UCSD-AML1 (cell line): ENCODE data around the gene HMGCS2.
"Not testable (repeated sequence)": the region's sequence is repeated elsewhere in the genome, so short reads cannot be mapped to it uniquely, and the experiment has no call there.

Source experiments
- DNase-seq: peaks from one replicate; lab custom pipeline; 2025; ENCODE audit not compliant: unreplicated experiment; lab: John Stamatoyannopoulos, UW

HMGCS2 gene

DNA sequence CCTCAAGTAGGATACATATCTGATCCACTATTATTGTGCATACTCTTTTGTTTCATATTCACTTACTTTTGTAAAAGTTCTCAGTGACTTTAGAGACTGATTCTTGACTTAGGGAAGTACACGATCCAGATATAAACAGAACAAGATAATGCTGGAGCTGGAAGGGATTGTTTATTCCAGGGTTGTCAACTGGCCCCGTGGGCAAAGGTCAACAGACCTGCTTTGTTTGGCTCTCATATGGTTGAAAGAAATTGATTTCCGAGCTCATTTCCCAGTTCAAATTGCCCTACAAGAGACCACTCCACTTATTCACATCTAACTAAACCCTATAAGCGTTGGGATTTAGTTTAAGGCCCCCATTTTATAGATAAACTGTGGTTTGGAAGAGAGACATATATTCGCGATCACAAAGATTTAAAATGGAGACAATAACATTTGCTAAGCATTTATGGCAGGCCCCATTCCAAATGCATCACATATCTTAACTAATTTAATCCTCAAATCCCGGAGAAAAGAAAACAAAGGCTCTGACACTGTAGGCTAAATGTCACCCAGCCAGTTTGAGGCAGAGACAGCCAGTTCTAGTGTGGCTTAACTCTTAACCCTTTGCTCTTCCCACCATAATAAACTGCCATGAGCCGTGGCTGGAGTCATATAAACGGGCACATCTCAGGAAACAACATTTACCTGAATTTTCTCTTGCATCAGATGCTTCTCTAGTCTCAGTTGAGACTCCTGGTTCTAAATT is 21.9 kb upstream of the HMGCS2 start:
- no peak for DNase-seq

DNA sequence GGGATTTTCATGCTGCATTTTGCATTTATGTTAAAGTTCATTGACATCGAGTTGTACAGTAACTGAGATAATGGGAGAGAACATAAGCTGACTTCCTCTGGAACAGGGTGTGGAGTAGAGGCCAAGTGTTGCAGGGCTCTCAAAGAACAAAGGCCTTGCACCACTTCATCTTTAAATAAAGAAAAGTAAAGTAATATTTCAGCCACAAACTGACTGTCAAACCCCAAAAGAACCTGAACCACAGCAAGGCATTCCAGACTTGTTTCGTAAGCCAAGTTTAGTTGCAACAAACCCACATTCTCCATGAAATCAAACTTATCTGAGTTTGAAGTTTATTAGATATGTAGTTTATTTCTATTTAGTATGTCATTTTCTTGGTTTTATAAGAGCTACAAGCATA is 19.1 kb upstream of the HMGCS2 start:
- DNase-seq = no peak

DNA sequence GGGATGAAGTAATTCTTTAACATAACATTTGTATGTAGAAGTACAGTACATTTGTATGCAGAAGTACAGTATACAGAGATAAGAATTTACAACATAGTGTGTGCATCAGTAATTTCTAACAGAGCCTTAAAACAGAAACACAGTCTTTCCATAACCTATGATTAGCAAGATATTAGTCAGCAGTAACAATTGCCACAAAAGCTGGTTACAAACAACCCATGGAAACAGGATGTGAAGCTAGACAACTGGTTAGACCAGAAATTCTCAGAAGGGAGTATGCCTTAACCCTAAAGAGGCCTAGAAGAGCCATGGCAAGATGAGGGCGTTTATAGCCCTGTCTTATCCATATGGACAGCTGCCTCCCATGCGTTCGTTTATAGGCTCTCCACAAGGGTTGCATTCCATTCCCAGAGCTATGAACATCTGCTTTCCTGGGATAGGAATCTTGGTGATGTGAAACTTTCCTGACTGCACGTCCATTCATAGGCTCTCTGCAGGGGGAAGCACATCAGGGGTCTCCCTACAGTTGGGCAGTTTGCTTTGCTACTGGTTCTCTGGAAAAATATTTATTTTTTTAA is 17.9 kb upstream of the HMGCS2 start:
- DNase-seq = not testable (repeated sequence)

DNA sequence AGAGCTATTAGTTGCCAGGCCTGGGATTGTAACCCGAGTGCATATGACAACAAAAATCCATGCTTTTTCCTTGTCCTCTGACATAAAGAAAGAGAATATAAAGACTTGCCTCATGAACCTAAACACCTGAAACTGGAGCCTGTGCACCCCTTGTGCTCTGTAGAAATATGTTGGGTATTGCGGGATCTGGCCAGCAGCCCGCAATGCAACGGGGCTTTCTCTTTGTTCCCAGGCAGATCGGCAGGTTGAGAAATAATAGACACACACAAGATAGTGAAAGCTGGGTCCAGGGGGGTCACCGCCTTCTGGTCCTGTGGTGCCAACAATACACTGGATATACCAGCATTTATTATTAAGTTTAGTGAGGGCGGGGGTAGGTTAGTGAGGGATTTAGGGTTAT is 17.3 kb upstream of the HMGCS2 start:
- not testable (repeated sequence) for DNase-seq

DNA sequence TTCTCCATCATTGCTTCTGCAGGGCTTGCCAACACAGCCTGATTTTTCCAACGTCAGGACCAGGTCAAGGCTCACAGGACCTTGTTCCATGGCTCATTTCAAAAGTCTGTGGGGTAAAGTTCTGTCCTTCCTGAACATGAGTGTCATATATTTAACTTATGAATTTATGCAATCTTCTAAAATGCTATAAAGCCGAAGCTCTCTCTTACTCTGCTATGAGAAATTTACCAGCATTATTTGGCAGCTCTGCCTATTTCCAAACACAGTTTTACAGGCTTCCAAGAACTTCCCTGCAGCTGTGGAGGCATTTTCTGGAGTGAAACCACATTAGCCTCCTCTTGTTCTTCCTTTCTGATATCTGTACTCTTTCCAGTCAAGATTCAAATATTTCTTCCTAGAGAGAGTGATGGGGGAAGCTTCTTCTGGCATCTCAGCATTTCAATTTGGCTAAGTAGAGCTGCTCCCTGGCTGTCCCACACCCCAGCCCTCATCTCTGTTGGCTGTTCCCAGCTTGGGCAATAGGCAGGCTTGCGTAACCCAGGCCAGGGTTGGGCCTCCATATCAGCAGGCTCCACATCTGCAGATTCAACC is 15.6 kb upstream of the HMGCS2 start:
- no peak for DNase-seq

DNA sequence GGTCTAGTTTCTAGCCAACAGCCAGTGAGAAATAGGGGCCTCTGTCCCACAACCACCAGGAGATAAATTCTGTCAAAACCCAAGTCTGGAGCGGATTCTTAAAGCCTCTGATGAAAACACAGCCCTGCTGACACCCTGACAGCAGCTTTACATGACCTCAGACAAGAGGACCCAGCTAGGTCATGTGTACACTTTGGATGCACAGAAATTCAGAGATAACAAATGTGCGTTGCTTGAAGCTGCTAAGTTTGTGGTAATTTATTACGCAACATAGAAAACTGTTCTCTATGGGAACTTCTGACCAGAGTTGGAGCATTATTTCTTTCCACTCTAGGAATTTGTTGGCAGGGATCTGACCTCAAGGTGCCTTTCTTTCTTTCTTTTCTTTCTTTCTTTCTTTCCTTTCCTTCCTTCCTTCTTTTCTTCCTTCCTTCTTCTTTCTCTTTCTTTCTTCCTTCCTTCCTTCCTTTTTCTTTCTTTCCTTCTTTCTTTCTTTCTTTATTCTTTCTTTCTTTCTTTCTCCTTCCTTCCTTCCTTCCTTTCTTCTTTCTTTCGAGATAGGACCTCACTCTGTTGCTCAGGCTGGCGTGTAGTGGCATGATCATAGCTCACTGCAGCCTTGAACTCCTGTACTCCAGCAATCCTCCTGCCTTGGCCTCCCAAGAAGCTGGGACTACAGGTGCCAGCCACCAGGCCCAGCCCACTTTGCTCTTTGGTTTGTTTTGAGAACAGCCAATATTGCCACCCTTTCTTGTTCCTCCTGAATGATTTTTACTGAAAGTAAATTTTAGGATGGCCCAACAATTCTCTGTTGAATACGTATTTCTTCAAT is 14.9 kb upstream of the HMGCS2 start:
- no peak for DNase-seq

DNA sequence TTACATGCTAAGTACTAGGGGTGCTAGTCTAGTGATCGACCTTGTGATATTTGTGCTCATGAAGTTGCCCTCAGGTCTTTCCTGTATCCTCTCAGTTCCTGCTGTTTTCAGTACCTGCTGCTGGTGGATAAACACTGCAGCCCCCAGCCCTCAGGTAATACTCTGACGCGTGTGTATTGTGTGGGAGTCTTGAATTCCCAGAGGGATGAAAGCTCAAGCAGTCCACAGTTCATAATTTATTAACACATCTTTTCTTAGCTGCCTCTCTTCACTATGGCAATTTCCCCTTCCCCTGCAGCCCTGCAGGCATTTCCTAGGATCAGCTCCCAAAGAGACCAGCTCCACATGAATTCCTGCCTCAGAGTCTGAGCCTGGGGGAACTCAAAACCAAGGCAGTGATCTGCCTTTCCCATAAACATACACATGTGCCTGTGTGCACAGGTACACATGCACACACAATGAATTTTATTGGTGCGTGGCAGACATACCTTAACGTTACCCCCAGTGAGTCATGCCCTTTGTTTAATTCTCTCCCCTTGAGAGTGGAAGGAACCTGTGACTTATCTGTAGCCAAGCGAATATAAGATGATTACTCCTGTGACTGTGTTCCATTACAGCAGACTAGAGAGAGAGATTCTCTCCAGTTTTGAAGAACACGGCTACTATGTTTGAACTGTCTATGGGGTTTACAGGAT is 14.1 kb upstream of the HMGCS2 start:
- DNase-seq = no peak

DNA sequence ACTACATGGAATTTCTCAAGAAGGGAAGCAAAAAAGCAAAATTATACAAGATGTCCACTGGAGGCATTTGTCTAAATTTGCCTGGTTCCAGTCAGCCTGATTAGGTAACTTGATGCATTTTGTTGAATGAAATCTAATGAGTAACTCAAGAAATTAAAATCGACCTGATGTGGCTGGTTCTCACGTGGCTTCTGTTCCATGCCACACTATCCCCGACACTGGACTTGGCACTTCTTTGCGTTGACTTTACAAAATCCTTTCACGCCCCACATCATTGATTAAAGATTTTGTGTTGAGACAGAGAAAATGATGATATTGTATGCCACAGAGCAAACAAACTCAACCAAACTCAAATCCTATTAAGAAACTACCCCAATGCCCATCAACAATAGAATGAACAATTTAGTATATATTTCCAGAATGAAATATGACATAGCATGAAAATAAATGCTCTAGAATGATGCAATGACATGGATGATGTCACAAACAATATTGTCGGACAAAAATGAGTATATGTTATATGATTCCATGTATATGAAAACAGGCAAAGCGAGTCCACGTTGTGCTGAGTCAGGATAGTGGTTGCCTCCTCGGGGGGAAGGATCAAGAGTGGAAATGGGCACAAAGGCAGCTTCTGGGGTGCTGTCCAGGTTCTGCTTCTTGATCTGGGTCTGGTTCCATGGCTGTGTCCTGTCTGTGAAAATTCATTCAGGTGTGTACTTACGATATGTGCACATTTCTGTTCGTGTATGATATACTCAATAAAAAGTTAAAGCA is 12.9 kb upstream of the HMGCS2 start:
- DNase-seq = no peak

DNA sequence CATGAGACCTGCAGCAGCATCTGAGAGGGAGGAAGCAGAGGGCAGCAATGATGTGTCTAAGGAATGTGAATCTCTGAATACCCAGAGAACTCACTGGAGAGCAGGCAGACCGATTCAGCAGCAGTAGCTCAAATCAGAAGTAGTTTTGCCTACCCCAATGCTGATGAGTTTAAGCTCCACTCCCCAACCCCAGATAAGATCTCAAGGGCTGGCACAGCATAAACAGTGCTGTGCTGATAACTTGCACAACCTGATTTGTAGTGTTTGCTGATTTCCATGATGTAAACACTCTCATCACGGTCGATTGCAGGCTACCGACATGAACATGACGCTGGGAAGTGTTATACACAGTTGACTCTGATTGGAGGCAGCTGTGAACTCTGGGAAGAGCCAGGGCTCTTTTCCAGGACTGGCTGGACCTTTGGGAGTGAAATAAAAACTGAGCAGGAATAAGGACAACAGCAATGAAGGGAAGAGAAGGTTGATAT is 11.2 kb upstream of the HMGCS2 start:
- no peak for DNase-seq

DNA sequence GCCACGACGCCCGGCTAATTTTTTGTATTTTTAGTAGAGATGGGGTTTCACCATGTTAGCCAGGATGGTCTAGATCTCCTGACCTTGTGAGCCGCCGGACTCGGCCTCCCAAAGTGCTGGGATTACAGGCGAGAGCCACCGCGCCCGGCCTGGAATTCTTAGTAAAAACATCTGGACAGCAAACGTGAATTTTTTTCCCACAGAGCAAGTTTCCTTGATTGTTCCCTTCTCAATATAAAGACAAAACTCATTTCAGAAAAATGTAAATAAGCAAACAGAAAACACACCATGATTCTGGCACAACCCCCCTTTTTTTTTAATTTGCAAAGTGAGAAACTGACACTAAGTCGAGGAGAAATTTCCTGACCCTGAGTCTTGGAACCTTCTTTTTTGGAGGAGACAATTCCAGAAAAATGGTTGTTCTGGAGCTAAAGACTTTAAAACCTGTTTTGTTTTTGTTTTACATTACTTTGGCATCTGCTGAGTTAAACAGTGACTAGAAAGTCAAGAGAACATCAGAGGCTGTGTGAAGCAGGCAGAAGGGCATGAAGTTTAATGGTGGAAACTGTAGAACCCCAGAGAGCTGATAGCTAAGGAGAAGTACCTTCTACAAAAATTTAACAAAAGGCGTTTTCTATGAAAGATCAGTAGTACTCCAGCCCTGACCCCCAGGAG is 10.3 kb upstream of the HMGCS2 start:
- no peak for DNase-seq

DNA sequence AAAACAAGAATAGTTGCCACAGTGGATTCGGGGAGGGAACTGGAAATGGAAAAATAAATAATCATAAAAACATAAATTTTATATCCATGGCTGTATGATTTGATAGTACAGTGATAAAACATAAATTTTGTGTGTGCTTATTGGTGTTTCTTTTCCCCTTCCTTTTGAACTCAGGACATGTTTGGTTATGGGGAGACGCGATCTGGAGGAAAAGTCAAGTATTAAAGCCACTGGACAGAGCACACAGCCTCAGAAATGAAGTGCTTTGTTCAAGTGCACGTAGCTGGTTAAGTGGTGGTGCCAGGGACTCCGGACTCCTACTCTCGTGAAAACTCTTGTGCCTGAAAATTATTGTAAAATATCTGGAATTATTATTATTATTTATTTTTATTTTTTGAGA is 9.7 kb upstream of the HMGCS2 start:
- DNase-seq = no peak

DNA sequence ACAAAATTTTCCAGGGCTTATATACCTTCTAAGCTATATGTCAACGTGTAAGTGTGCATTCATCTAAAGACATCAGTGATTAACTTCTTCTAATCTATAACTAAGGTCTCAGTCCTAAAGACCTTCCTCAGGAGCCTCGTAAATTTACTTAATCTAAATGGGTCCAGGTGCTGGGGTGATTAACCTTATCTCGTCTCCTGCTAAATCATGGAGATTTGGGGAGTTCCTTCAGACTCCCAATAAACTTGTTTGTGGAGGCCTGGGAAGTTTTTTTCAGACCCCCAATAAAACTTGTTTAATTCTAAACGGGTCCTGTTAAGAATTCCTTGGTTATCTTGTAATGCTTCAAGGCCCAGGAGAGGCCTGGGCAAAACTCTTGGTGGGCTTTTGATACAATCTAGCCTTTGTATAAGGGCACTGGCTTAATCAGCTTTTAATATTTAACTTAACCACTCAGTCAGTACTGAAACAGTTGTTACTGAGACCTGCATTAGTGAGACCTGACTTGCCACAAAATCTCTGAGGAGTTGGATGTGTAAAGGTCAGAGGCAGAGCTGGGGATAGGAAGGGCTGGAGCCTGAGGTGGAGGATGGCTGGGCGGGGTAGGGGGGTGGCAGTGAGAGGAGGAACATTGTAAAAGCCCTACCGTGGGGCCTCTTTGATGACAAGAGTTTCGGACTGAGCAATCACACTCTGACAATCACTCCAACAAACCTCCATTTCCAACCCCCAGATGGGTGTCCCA is 6.2 kb upstream of the HMGCS2 start:
- no peak for DNase-seq

DNA sequence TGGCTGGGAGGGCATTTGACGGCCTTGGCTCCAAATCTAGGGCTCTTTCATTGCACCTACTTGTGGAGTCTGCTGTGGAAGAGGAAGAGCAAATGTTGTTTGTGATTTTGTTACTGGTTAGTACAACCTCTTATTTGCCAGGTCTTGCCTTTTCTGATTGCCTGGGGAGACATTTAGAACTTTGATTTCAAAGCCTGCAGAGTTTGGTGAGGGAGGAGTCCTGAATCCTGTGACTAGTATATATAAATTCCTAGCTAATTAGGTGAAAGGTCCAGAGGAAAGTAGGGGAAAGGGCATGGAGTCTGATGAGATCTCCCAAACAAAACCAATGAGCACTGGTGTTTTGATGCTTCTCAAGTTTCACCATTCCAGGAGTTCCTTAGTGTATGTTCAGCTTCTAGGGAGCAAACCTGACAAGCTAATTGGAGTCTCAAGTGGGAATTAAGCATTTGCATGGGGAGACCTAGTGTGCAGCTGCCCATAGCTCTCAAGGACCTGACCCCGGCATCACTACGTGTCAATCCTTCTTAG is 5.1 kb upstream of the HMGCS2 start:
- no peak for DNase-seq

DNA sequence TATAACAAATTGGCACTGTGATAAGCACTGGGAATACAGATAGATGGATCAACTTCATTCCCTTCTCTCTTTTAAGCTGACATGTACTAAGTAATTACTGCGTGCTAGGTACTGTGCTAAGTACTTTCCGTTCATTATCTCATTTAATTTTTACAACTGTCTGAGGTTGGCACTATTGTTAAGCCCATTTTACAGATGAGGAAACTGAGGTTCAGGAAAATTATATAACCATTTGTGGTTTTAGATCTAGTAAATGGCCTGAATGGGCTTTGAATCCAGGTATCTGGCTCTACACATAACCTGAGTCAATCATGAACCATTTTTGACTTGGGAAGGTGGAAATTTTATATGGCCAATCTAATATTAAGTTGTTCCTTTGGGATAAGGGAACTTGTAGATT is 3.6 kb upstream of the HMGCS2 start:
- no peak for DNase-seq

DNA sequence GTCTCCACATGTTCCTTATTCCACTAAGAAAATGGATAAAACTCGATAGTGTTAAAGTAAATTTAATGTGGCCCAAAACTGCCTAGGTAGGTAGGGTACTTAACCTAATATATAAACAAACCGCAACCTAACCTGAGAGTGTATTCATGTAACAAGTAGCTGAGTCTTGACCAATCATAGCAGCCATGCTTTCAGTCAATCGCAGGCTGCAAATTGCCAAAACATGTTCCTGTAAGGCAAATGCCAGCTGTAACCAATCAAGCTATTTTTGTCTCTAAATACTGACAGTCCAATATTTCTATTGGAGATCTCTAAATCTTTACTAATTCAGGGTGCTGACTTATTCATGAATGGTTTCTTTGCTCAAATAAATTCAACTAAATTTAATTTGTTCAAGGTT is 3.1 kb upstream of the HMGCS2 start:
- DNase-seq = no peak

DNA sequence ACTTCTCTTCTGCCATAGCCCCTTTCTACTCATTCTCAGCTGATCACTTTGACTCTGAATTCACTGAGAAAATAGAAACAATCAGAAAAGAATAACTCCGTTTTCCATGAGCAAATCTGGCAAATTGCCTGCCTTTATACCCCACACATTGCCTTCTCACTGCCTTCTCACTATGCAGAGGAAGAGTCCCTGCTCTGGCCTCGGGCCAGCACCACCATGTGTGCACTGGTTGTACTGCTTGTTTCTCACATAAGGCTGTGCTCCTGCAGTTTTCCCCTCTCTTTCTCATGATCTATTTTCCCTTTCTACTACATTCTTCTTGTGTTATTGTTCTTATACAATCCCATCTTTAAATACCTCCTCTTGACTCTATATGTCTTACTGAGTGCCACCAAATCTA is 2.3 kb upstream of the HMGCS2 start:
- DNase-seq = no peak

DNA sequence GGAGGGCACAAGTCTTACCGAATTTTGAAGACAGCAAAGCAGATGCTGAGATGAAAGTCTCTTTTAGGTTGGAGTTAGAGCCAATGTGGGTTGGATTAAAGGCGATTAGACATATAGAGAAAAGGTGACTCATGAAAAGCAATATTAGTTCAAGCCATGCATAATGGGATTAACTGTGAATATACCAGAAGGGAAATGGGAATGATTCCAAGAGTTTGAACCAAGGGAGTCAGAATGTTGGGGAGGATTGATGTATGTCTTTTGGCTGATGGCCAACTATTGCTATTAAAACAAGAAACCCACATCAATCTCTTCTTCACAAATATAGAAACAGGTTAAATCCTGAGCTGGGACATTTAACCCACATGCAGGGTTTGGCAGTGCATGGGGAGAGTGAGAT is 1.2 kb downstream of the HMGCS2 start:
- no peak for DNase-seq

DNA sequence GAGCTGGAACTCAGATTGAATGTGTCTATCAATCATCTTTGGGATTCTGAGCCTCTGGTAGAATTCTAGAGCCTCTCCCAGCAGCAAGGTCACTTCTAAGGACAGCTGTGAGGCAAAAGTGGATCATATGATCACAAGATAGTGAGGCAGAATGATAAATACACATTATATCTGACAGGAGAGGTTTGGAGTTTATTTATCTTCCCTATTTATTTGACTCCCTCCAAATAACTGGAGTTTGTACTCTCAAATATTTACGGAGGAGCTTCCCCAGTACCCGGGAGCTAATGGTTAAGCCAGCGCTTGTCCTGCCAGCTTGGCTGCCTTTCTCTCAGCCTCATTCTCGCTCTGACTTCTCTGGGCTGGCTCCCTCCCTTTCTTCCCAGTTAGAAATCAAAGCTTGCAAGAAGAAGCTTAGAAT is 2.3 kb downstream of the HMGCS2 start:
- no peak for DNase-seq

DNA sequence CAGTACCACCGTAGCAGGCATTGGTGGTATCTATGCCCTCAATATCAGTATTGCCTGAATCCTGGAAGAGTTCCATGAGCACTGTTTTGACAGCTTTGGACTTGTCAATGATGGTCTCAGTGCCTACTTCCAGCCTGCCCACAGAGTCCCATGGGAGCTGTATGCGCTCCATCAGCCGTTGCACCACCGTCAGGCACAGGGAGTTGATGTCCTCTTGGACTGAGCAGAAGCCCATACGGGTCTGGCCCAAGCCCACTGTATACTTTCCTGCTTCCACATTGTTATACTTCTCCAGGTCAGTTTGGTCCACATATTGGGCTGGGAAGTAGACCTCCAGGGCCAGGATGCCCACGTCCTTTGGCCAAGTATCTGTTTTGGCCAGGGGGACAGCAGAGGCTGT is 4.5 kb downstream of the HMGCS2 start:
- no peak for DNase-seq
